Left cardiac atrium (tissue), 4 donors: ENCODE data around the gene SEPTIN5. TPM values are rescaled to one million over a fixed set of nuclear protein-coding genes. Genes with fewer than 3 reads are reported as not detected.

Experiments used
- ATAC-seq, 2 donors: fragments of 200-7000 bp; cut with Tn5 transposase; one replicate each; pipeline ENCODE4 v1.9.1; 2020; ENCODE audit warnings: mild to moderate bottlenecking in 2 of 2, moderate library complexity in 2 of 2
- DNase-seq: peaks from one replicate; pipeline ENCODE4 v3.0.0-alpha.2; 2020
- intact Hi-C, 2 donors: fragments of 100-400 bp; cut with DNase I; formaldehyde crosslinking; loops; one replicate each; pipeline versions ENCODE4 v1.14.1 to v1.15.1; 2022 to 2023
- total RNA-seq, 2 donors: library from RNA; stranded (reverse); fragmentation: NEBNext Ultra II Directional; extraction: Animal tissue kit (Norgen Biotek cat#: 25700); gene quantifications; one replicate each; pipeline ENCODE4 v1.2.1, GENCODE V29; 2021
- donor health status: DM: no; HTN: yes; CAD: no.
- donor health status: DM: no; HTN: yes; CAD: no; lungs with severe emphysema.
- donor health status: DM: yes; HTN: yes; CAD: no.
- donor health status: Dilated cardiomyopathy.

Gene SEPTIN5
- total RNA-seq, 2 donors from 2014 or later, result 118 to 127 TPM

GRCh38 chr22:19740586-19740985 is 26.3 kb downstream of the SEPTIN5 start:
- intact Hi-C loops, result no loop called here
- DNase-seq, result no peak
- ATAC-seq, result no peak

GRCh38 chr22:19741053-19741452 is 26.8 kb downstream of the SEPTIN5 start:
- DNase-seq (no peak), ATAC-seq (no peak)
- intact Hi-C loops, result no loop called here

GRCh38 chr22:19742160-19743066 is 28.1 kb downstream of the SEPTIN5 start:
- ATAC-seq, result no peak
- no peak for DNase-seq
- intact Hi-C loops, result no loop called here

- ATAC-seq, result no peak
- DNase-seq, result no peak
- intact Hi-C loops, result no loop called here
Observed at GRCh38 chr22:19743081-19743480, 28.8 kb downstream of the SEPTIN5 start.

GRCh38 chr22:19743651-19744050 is 29.3 kb downstream of the SEPTIN5 start:
- ATAC-seq (no peak), DNase-seq (no peak)
- intact Hi-C loops, result no loop called here

GRCh38 chr22:19744350-19745006 is 30.2 kb downstream of the SEPTIN5 start:
- intact Hi-C loops, result no loop called here
- DNase-seq (peak; percentile 43), ATAC-seq (no peak)

- intact Hi-C loops, result no loop called here
- peak; percentile 77 for DNase-seq
- peak; percentile 86 to 90 for ATAC-seq
Observed at GRCh38 chr22:19745155-19746101, 31.1 kb downstream of the SEPTIN5 start.

GRCh38 chr22:19746726-19747125 is 32.4 kb downstream of the SEPTIN5 start:
- ATAC-seq (no peak), DNase-seq (no peak)
- intact Hi-C loops, result no loop called here

- intact Hi-C loops, result no loop called here
- DNase-seq, result no peak
- ATAC-seq, result no peak
Observed at GRCh38 chr22:19747551-19747950, 33.2 kb downstream of the SEPTIN5 start.

- no peak for ATAC-seq
- no peak for DNase-seq
- intact Hi-C loops, result no loop called here
Observed at GRCh38 chr22:19748139-19748538, 33.8 kb downstream of the SEPTIN5 start.

GRCh38 chr22:19748991-19749664 is 34.8 kb downstream of the SEPTIN5 start:
- DNase-seq (no peak), ATAC-seq (no peak)
- intact Hi-C loops, result no loop called here

- DNase-seq, result no peak
- intact Hi-C loops, result no loop called here
- peak in 1 of 2 donors; percentile 31 for ATAC-seq
Observed at GRCh38 chr22:19749876-19750275, 35.6 kb downstream of the SEPTIN5 start.

GRCh38 chr22:19750507-19751490 is 36.5 kb downstream of the SEPTIN5 start:
- no peak for ATAC-seq
- no peak for DNase-seq
- intact Hi-C loops, result no loop called here

- intact Hi-C loops, result no loop called here
- ATAC-seq (no peak), DNase-seq (no peak)
Observed at GRCh38 chr22:19751497-19752245, 37.4 kb downstream of the SEPTIN5 start.

- no peak for DNase-seq
- intact Hi-C loops, result no loop called here
- no peak for ATAC-seq
Observed at GRCh38 chr22:19753090-19753842, 39.0 kb downstream of the SEPTIN5 start.

- DNase-seq (no peak), ATAC-seq (no peak)
- intact Hi-C loops, result no loop called here
Observed at GRCh38 chr22:19753996-19754700, 39.8 kb downstream of the SEPTIN5 start.
